Fibroblast of villous mesenchyme (primary cell): ENCODE data around the gene C4A. TPM values are rescaled to one million over a fixed set of nuclear protein-coding genes. Genes with fewer than 3 reads are reported as not detected.
A peak's percentile ranks its signal among the peaks of the same experiment; 100 is the strongest.

Experiments
- DNase-seq: peaks from one replicate; pipeline ENCODE4 v3.0.0-alpha.2; 2010; ENCODE audit warnings: low read depth
- H3K4me3 ChIP-seq: 2 replicates; pipeline ENCODE4 v1.5.1; 2011; ENCODE audit warnings: low read depth, mild to moderate bottlenecking, low read length
- CTCF ChIP-seq: IDR thresholded peaks from 2 replicates; pipeline ENCODE4 v1.5.1; 2012; ENCODE audit warnings: low read depth, mild to moderate bottlenecking, low read length; ENCODE audit not compliant: insufficient read depth
- total RNA-seq: library from RNA; depleted of rRNA; stranded (reverse); fragments of >200 nt; gene quantifications from 2 replicates; pipeline ENCODE4 v1.2.3, GENCODE V29; 2012

C4A gene
- total RNA-seq, 1 donor: 6.0 TPM

GRCh38 chr6:31945507-31946369, 36.1 kb upstream of the C4A start, which contains the start of gene CFB:
TSS of gene CFB (plus strand) at chr6:31946095. CDS start at chr6:31946222, 127 bp downstream.
- no peak for TF ChIP-seq CTCF
- peak within 1 kb of the TSS; percentile 31 for H3K4me3 ChIP-seq
- DNase-seq: peak; percentile 86

- TF ChIP-seq CTCF: no peak
- no peak for DNase-seq
- no peak overlapping the region for H3K4me3 ChIP-seq
Measured at GRCh38 chr6:31946370-31946885, 35.4 kb upstream of the C4A start.

GRCh38 chr6:31947070-31947675, 34.7 kb upstream of the C4A start:
- DNase-seq: no peak
- TF ChIP-seq CTCF: no peak
- no peak overlapping the region for H3K4me3 ChIP-seq

- no peak for DNase-seq
- H3K4me3 ChIP-seq: no peak overlapping the region
- TF ChIP-seq CTCF: no peak
Measured at GRCh38 chr6:31947864-31948263, 34.0 kb upstream of the C4A start.

- TF ChIP-seq CTCF: no peak
- DNase-seq: no peak
- no peak overlapping the region for H3K4me3 ChIP-seq
Measured at GRCh38 chr6:31948306-31948705, 33.6 kb upstream of the C4A start.

GRCh38 chr6:31948753-31949413, 33.0 kb upstream of the C4A start:
- TF ChIP-seq CTCF: no peak
- peak; percentile 39 for DNase-seq
- H3K4me3 ChIP-seq: no peak overlapping the region
